H1 (cell line): ENCODE measurements around the gene NDST3.

Source experiments
- YY1 ChIP-seq: IDR thresholded peaks from 2 replicates; pipeline ENCODE4 v1.6.1; 2011; ENCODE audit warnings: low read depth, mild to moderate bottlenecking, low read length
- TF ChIP-seq, protein P1 (sequence below), 3 experiments: IDR thresholded peaks; 1 replicate in 2 of 3; 2 replicates in 1 of 3; pipeline versions ENCODE4 v1.5.1 to v1.6.1; 2011; ENCODE audit warnings: low read length in 3 of 3, mild to moderate bottlenecking in 3 of 3, inconsistent platforms in 2 of 3, low read depth in 1 of 3, moderate library complexity in 1 of 3; ENCODE audit not compliant: insufficient read depth in 1 of 3; ENCODE audit errors: control extremely low read depth in 1 of 3

DNA sequence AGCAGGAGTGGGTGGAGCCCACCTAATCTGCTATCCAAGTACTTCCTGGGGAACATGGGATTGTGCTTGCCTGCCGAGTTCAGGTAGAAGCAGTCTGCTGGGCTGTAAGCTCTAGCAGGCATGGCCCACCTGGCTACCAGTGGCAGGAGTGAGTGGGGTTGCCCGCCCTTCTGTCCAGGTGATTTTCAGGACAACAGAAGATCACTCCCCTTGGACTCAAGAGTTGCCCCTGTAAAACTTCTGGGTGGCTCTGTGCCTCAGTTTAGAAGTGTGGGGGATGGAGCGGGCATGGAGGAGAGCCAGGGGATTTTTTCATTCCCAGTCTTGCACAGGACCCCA lies 43.5 kb downstream of the NDST3 start:
- no peak for TF ChIP-seq YY1
- TF ChIP-seq, protein P1, sequence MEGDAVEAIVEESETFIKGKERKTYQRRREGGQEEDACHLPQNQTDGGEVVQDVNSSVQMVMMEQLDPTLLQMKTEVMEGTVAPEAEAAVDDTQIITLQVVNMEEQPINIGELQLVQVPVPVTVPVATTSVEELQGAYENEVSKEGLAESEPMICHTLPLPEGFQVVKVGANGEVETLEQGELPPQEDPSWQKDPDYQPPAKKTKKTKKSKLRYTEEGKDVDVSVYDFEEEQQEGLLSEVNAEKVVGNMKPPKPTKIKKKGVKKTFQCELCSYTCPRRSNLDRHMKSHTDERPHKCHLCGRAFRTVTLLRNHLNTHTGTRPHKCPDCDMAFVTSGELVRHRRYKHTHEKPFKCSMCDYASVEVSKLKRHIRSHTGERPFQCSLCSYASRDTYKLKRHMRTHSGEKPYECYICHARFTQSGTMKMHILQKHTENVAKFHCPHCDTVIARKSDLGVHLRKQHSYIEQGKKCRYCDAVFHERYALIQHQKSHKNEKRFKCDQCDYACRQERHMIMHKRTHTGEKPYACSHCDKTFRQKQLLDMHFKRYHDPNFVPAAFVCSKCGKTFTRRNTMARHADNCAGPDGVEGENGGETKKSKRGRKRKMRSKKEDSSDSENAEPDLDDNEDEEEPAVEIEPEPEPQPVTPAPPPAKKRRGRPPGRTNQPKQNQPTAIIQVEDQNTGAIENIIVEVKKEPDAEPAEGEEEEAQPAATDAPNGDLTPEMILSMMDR (IDR thresholded peaks at IDR 0.05; ENCODE audit: control extremely low read depth in 1 of 3, insufficient read depth in 1 of 3, low read depth in 1 of 3, low read length in 3 of 3) = no peak
